K562 (cell line): ENCODE measurements around the gene COL23A1. TPM values are rescaled to one million over a fixed set of nuclear protein-coding genes. Genes with fewer than 3 reads are reported as not detected.
A peak's percentile ranks its signal among the peaks of the same experiment; 100 is the strongest.

Experiments used
- CEBPB ChIP-seq: fragments of 450-650 bp; IDR thresholded peaks from 2 replicates; pipeline ENCODE4 v1.6.1; 2016; ENCODE audit warnings: missing genetic modification characterization, missing compliant biosample characterization
- HDAC1 ChIP-seq, 2 experiments: fragments of 450-650 bp; IDR thresholded peaks; 2 replicates each; pipeline ENCODE4 v1.6.1; 2016 to 2017; ENCODE audit warnings: inconsistent platforms in 1 of 2, mild to moderate bottlenecking in 1 of 2, moderate library complexity in 1 of 2
- RAD51 ChIP-seq: fragments of 450-650 bp; IDR thresholded peaks from 2 replicates; pipeline ENCODE4 v1.7.1; 2016; ENCODE audit warnings: low read depth, mild to moderate bottlenecking, borderline replicate concordance
- SREBF1 ChIP-seq: fragments of 150-350 bp; IDR thresholded peaks from 2 replicates; pipeline ENCODE4 v1.6.1; 2014; ENCODE audit warnings: antibody characterized with exemption, low read depth, low read length, borderline replicate concordance
- TARDBP ChIP-seq: fragments of 450-650 bp; IDR thresholded peaks from 2 replicates; pipeline ENCODE4 v1.6.1; 2016
- TRIM25 ChIP-seq: fragments of 450-650 bp; IDR thresholded peaks from 2 replicates; pipeline ENCODE4 v1.7.0; 2016; ENCODE audit warnings: borderline replicate concordance
- ZNF23 ChIP-seq: fragments of 250-450 bp; sonication (Bioruptor Pico); IDR thresholded peaks from 2 replicates; pipeline ENCODE4 v1.4.0; 2020; ENCODE audit warnings: mild to moderate bottlenecking
- ZNF589 ChIP-seq: fragments of 200-800 bp; sonication (Bioruptor generic); IDR thresholded peaks from 2 replicates; pipeline ENCODE4 v1.6.1; 2016; ENCODE audit warnings: low read depth, missing genetic modification characterization, missing compliant biosample characterization
- polyA plus RNA-seq, 8 experiments: library from polyadenylated mRNA; depleted of rRNA in 4 of 8; stranded (reverse) in 5 of 8; unstranded in 3 of 8; fragments of >200 nt; fragmentation: Nextera tagmentation in 2 of 8; fragmentation: Illumina TruSeq in 1 of 8; extraction: Ambion mirVana in 2 of 8; extraction: Trizol in 1 of 8; gene quantifications; 2 replicates each; pipeline versions ENCODE4 v1.2.1 to v1.2.3, GENCODE V29; 2011 to 2014; ENCODE audit warnings: inconsistent platforms in 1 of 8, missing spikeins in 1 of 8
- total RNA-seq, 7 experiments: library from RNA; depleted of rRNA in 6 of 7; stranded (reverse); fragments of >200 nt in 6 of 7; fragmentation: Illumina TruSeq in 2 of 7; extraction: Trizol in 2 of 7; gene quantifications; 2 replicates each; pipeline versions ENCODE4 v1.2.1 to v1.2.3, GENCODE V29; 2011 to 2021; ENCODE audit warnings: low replicate concordance in 1 of 7
- TF ChIP-seq, protein P1 (sequence below): sonication (generic); formaldehyde crosslinking; IDR thresholded peaks from 2 replicates; pipeline ENCODE4 v1.8.1; 2023; ENCODE audit warnings: mild to moderate bottlenecking, missing genetic modification reagents, moderate library complexity
- TF ChIP-seq, protein P2 (sequence below): fragments of 250-450 bp; sonication (Bioruptor Pico); IDR thresholded peaks from 2 replicates; pipeline ENCODE4 v1.5.0; 2020; ENCODE audit warnings: mild to moderate bottlenecking

Gene COL23A1
- total and polyA plus RNA-seq, 9 of the 15 experiments (the other 6 are each of a cell fraction or from before 2014, with no cell fraction given) = 0.09 TPM; not detected in 8

DNA sequence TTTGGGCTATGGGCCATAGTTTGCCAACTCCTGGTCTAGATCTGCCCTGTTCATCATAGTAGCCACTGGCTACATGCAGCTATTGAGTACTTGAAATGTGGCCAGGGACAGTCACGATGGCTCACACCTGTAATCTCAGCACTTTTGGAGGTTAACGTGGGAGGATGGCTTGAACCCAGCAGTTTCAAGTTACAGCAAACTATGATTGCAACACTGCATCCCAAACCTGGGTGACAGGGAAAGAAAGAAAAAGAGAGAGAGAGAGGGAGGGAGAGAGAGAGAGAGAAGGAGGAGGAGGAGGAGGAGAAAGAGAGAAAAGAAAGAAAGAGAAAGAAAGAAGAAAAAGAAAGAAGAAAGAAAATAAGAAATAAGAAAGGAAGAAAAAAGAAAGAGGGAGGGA is 397.9 kb downstream of the COL23A1 start (continued):
- TF ChIP-seq TRIM25 (no peak), SREBF1 (no peak), TARDBP (no peak), CEBPB (tag) (peak; percentile 43), HDAC1 (IDR thresholded peaks at IDR 0.05) (0 out of 4 replicates have a peak, but pooled peaks of 1 of the 2 experiments have one; percentile 15), ZNF589 (CRISPR knock-in tag) (no peak), RAD51 (no peak), ZNF23 (CRISPR knock-in tag) (no peak)
- TF ChIP-seq, protein P1, sequence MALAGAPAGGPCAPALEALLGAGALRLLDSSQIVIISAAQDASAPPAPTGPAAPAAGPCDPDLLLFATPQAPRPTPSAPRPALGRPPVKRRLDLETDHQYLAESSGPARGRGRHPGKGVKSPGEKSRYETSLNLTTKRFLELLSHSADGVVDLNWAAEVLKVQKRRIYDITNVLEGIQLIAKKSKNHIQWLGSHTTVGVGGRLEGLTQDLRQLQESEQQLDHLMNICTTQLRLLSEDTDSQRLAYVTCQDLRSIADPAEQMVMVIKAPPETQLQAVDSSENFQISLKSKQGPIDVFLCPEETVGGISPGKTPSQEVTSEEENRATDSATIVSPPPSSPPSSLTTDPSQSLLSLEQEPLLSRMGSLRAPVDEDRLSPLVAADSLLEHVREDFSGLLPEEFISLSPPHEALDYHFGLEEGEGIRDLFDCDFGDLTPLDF = no peak
- TF ChIP-seq, protein P2, sequence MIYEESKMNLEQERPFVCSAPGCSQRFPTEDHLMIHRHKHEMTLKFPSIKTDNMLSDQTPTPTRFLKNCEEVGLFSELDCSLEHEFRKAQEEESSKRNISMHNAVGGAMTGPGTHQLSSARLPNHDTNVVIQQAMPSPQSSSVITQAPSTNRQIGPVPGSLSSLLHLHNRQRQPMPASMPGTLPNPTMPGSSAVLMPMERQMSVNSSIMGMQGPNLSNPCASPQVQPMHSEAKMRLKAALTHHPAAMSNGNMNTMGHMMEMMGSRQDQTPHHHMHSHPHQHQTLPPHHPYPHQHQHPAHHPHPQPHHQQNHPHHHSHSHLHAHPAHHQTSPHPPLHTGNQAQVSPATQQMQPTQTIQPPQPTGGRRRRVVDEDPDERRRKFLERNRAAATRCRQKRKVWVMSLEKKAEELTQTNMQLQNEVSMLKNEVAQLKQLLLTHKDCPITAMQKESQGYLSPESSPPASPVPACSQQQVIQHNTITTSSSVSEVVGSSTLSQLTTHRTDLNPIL (CRISPR knock-in tag) = no peak
